H1 (cell line): Measurements from ENCODE around the gene TGM4. TPM values are rescaled to one million over a fixed set of nuclear protein-coding genes. Genes with fewer than 3 reads are reported as not detected.

Experiments used
- ASH2L ChIP-seq: fragments of 200-600, 300-600 bp; sonication (generic); IDR thresholded peaks from one replicate; pipeline ENCODE4 v1.7.1; 2017; ENCODE audit warnings: low read length
- BCL11A ChIP-seq, 2 experiments: IDR thresholded peaks; one replicate each; pipeline ENCODE4 v1.6.1; 2011; ENCODE audit warnings: low read depth in 2 of 2, low read length in 2 of 2, mild to moderate bottlenecking in 2 of 2
- POLR2A ChIP-seq, 2 experiments: IDR thresholded peaks; 1 replicate in 1 of 2; 2 replicates in 1 of 2; pipeline ENCODE4 v1.6.1; 2011; ENCODE audit warnings: low read depth in 2 of 2, low read length in 2 of 2, mild to moderate bottlenecking in 2 of 2; ENCODE audit errors: control extremely low read depth in 1 of 2
- SIX5 ChIP-seq: IDR thresholded peaks from 2 replicates; pipeline ENCODE4 v1.6.1; 2011; ENCODE audit warnings: mild to moderate bottlenecking, low read depth, low read length
- polyA plus RNA-seq, 7 experiments: library from polyadenylated mRNA; depleted of rRNA in 3 of 7; stranded (reverse) in 5 of 7; unstranded in 2 of 7; fragments of >200 nt in 5 of 7; fragments of 200-250 nt in 2 of 7; gene quantifications; 1 replicate in 5 of 7; 2 replicates in 1 of 7; 4 replicates in 1 of 7; pipeline versions ENCODE4 v1.2.1 to v1.2.3, GENCODE V29; 2011 to 2013; ENCODE audit warnings: missing spikeins in 2 of 7, mixed read lengths in 2 of 7
- total RNA-seq: library from RNA; stranded (reverse); fragmentation: NEBNext Ultra II Directional; extraction: Animal tissue kit (Norgen Biotek cat#: 25700); gene quantifications from 2 replicates; pipeline ENCODE4 v1.2.1, GENCODE V29; 2021

Gene TGM4
- total and polyA plus RNA-seq, 2 of the 8 experiments (the other 6 are each of a cell fraction or from before 2014, with no cell fraction given) = 0.02 TPM; not detected in 1

DNA sequence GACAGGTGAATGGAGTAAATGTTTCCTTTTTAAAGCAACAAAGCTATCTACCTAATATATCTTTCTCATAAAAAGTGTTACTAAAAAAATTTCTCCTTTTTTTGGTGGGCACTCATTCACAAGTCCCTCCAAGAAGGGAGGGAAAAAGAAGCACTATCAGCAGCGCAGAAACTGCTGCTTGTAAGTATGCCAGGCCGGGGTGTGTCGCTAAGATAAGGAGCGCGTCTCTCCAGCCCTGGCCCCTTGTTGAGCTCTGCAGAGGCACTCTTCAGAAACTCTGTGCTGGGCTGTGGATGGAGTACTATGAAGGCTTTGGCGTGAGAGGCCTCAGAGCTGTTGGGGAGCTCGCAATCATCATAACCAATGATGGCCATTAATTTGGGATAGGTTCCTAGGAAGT is 52.5 kb downstream of the TGM4 start (continued):
- TF ChIP-seq BCL11A (IDR thresholded peaks at IDR 0.05; ENCODE audit: low read depth in 2 of 2, low read length in 2 of 2) = no peak
- no peak for TF ChIP-seq POLR2A (IDR thresholded peaks at IDR 0.05; ENCODE audit: control extremely low read depth in 1 of 2, low read depth in 2 of 2, low read length in 2 of 2)
- no peak for TF ChIP-seq SIX5
- TF ChIP-seq ASH2L = no peak
